HG03064 (cell line): ENCODE measurements around the gene NOTCH3.

Source experiments
- ATAC-seq: cut with Tn5 transposase; IDR thresholded peaks from one replicate; pipeline ENCODE4 v1.9.1; 2021; ENCODE audit warnings: low read depth; ENCODE audit not compliant: unreplicated experiment

The NOTCH3 gene

GRCh38 chr19:15200553-15201364 is at the start of gene NOTCH3:
Gene NOTCH3, minus strand, starts transcription at chr19:15200995. Its CDS starts 90 bp downstream, at chr19:15200905.
- ATAC-seq, result no peak

GRCh38 chr19:15250640-15250993 is 49.8 kb upstream of the NOTCH3 start:
- ATAC-seq, result no peak

- no peak for ATAC-seq
Observed at GRCh38 chr19:15249972-15250639, 49.3 kb upstream of the NOTCH3 start.

DNA sequence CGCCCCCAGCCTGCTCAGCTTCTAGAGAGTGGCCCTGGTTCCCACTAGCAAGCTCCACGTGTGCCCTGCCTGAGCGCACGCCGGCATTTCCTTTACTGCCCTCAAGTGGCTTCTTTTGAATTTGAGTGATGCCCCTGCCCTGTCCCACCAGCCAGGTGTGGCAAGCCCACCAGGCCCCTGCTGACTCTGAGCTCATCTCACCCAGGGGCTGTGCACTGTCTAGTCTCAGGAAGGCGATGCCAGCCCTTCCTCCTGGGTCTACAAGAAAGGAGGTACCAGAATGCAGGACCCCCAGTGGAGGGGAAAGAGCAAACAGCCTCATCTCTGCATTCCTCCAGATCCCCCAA is 48.7 kb upstream of the NOTCH3 start:
- ATAC-seq, result no peak

- ATAC-seq, result no peak
Observed at GRCh38 chr19:15248648-15249527, 48.1 kb upstream of the NOTCH3 start.

DNA sequence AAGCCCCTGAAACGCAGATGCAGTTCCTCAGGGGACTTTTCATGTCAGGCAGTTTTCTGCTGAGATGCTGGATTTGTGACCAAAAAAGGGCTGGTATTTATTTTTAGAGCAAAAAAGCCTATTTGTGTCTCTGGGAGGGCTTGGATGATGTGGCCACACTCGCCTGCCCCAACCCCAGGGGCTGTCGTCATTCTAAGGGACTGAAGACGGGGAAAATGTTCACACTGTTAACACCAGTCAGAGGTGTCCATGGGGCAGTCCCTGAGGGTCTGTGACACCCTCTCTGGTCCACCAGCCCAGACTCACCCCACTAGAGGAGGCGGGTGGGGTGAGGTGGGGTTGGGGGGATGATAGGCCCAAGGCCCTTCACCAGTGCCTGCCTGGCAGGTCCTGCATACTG is 47.3 kb upstream of the NOTCH3 start:
- ATAC-seq, result no peak

- ATAC-seq, result no peak
Observed at GRCh38 chr19:15247107-15248014, 46.6 kb upstream of the NOTCH3 start.

DNA sequence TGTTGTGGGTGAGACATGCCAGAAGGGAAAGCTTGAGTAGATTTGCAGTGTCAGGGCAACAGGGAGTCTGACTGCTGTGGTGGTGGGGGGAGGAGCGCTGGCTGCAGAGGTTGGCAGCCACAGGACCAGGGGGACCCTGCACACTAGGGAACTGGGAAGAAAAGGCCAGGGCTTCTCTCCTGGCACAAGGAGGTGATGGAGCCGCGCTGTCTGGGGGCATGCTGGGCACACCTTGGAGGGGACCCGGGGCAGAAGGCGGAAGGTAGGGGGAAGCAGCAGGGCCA is 45.3 kb upstream of the NOTCH3 start:
- ATAC-seq, result no peak

GRCh38 chr19:15245370-15246197 is 44.8 kb upstream of the NOTCH3 start:
- ATAC-seq, result no peak

GRCh38 chr19:15244808-15245207 is 44.0 kb upstream of the NOTCH3 start:
- ATAC-seq, result no peak

DNA sequence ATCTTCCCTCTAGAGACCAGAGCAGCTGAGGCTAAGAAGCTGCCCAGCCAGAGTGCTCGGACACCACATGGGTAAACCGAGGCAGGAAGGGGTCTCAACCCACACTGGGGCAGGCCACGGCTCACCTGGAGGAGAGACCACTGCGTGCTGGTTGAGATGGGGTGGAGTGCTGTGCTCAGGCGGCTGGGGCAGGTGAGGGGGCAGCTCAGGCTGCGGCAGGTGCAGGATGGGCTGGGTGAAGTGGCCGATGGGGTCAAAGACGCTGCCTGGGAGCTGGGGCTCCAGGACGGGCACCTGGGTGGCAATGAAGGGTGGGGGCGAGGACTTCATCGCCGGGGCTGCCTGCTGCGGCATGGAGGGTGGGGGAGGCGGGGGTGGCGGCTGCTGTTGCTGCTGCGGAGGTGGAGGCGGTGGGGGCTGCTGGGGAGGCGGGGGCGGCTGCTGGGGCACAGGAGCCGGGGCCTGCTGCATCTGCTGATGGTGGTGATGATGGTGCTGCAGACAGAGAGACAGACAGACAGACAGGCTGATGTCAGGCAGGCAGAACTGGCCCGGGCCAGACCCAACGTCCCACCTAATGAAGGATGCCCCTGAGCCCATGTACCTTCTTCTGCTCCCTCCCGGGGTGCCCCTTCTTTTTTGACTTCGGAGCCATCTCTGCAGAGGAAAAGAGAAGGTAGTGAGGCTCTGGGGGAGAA is 43.5 kb upstream of the NOTCH3 start:
- no peak for ATAC-seq

GRCh38 chr19:15243236-15243957 is 42.6 kb upstream of the NOTCH3 start:
- ATAC-seq, result no peak

DNA sequence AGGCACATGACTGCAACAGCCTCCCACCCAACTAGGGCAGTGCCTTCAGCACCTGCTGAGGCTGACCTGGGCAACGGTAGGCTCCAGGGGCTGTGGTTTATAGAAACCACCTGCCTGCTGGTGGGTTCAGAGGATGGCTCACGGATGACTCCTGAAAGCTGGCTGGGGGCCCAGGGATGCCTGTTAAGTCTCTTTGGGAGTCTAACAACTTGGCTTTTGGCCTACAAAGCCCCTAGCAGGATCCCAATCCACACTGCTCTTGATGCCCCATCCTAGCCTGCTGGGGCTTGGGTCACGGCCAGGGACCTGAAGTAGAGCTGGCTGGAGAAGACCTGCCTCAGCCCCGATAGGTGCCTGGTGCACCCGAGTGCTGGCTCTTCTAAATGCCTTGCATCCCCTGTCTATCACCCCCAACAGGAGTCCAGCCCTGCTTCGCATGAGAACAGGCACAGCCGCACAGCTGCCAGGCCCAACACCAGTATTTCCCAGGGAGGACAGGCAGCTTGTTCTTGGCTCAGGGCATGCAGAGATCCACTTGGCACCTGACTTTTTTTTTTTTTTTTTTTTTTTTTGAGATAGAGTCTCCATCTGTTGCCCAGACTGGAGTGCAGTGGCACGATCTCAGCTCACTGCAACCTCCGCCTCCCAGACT is 40.6 kb upstream of the NOTCH3 start:
- no peak for ATAC-seq

- no peak for ATAC-seq
Observed at GRCh38 chr19:15240515-15240914, 39.7 kb upstream of the NOTCH3 start.

GRCh38 chr19:15239337-15239949 is 38.6 kb upstream of the NOTCH3 start:
- ATAC-seq, result no peak

GRCh38 chr19:15238639-15239155 is 37.9 kb upstream of the NOTCH3 start:
- no peak for ATAC-seq
